ENCODE data around the gene ZNF343. TPM values are rescaled to one million over a fixed set of nuclear protein-coding genes. Genes with fewer than 3 reads are reported as not detected.
"Not testable (repeated sequence)": the region's sequence is repeated elsewhere in the genome, so short reads cannot be mapped to it uniquely, and the experiment has no call there.

ZNF343 gene
- total RNA-seq, 1 donor from 2014 or later = 13.0 TPM

DNA sequence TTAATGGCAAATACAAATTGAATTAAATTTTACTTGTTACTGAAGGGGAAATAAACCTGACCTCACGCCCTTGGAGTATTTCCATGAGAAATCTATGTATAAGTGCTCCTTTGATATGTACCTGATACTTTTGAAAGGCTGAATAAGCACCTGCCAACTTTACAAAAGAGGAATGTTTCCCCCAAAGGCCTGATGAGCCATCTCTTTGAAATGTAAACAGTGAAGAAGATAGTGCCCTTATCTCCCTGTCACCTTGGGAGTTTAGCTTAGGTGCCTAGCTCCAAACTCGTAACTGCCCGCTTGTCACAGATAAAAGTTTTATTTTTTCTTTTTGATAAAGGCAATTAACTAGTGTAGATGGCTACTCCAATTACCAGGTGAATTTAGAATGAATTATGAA is 1.1 kb upstream of the ZNF343 start:
- TF ChIP-seq, protein P1, sequence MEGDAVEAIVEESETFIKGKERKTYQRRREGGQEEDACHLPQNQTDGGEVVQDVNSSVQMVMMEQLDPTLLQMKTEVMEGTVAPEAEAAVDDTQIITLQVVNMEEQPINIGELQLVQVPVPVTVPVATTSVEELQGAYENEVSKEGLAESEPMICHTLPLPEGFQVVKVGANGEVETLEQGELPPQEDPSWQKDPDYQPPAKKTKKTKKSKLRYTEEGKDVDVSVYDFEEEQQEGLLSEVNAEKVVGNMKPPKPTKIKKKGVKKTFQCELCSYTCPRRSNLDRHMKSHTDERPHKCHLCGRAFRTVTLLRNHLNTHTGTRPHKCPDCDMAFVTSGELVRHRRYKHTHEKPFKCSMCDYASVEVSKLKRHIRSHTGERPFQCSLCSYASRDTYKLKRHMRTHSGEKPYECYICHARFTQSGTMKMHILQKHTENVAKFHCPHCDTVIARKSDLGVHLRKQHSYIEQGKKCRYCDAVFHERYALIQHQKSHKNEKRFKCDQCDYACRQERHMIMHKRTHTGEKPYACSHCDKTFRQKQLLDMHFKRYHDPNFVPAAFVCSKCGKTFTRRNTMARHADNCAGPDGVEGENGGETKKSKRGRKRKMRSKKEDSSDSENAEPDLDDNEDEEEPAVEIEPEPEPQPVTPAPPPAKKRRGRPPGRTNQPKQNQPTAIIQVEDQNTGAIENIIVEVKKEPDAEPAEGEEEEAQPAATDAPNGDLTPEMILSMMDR (IDR thresholded peaks at IDR 0.05; ENCODE audit: unreplicated experiment) = no peak
- H3K4me1 Mint-ChIP-seq (ENCODE audit: unreplicated experiment) = peaks cover 11% of the 10 kb centered on the region
- no peak for DNase-seq (ENCODE audit: low spot score)
- no peak overlapping the region for H3K4me3 Mint-ChIP-seq (ENCODE audit: unreplicated experiment)
- peaks cover 2% of the 10 kb centered on the region for H3K27me3 Mint-ChIP-seq (ENCODE audit: unreplicated experiment)
- no peaks in the 10 kb centered on the region for H3K36me3 Mint-ChIP-seq (ENCODE audit: low read depth, unreplicated experiment)
- H3K27ac Mint-ChIP-seq (ENCODE audit: unreplicated experiment) = no peak overlapping the region
- no peaks in the 10 kb centered on the region for H3K9me3 Mint-ChIP-seq (ENCODE audit: unreplicated experiment)

DNA sequence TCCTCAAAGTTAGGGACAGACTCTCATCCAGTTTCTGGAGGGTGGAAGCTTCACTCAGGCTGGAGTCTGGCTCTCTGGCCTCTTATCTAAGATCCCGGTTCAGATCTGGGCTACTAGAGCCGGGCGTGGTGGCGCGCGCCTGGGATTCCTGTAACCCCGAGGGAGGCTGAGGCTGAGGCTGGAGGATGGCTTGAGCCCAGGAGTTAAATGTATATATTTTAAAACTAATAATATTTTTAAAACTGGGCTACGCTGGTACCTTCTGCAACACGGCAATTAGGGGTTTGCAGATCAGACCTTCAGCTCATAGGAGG is 710 bp upstream of the ZNF343 start:
- TF ChIP-seq, protein P1 (IDR thresholded peaks at IDR 0.05; ENCODE audit: unreplicated experiment) = no peak
- Mint-ChIP-seq H3K9me3 (ENCODE audit: unreplicated experiment) (no peaks in the 10 kb centered on the region), H3K4me3 (ENCODE audit: unreplicated experiment) (peak overlapping the region; percentile 98), H3K4me1 (ENCODE audit: unreplicated experiment) (peaks cover 14% of the 10 kb centered on the region), H3K27ac (ENCODE audit: unreplicated experiment) (no peak overlapping the region), H3K27me3 (ENCODE audit: unreplicated experiment) (peaks cover 2% of the 10 kb centered on the region), H3K36me3 (ENCODE audit: low read depth, unreplicated experiment) (no peaks in the 10 kb centered on the region)
- no peak for DNase-seq (ENCODE audit: low spot score)

DNA sequence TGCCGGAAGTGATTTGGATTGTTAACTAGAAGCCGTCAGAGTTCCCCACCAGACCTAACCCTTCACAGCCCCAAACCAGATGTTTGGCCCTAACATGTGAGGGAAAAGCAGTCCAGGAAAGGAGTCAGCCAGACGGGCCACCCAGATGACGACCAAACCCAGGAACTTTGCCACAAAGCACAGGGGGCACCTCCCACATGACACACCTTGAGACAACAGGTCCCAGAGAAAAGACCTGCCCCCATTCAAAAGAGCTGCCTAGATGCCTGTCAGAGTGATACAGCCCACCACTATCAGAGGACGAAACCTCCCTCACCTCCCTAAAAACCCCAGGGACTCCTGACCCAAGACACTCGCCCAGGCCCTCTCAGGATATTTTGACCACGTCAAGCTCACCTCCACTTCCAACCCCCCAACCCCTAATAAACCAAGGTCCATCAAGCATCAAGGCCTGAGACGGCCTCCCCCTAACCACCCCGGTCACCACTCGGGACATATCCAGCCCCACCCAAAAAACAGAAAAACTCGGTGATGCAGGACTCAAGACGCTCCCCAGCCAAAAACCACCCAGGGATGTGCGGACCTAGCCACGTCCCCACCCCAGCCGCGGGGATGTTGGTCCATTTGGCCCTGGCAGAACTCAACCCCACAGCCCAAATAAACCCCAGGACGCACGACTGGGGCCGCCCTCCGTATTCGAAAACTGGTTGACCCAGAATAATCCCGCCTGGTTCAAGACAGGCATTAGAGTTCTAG is 662 bp downstream of the ZNF343 start:
- H3K4me1 Mint-ChIP-seq (ENCODE audit: unreplicated experiment) = peaks cover 18% of the 10 kb centered on the region
- peak overlapping the region; percentile 98 for H3K4me3 Mint-ChIP-seq (ENCODE audit: unreplicated experiment)
- peak overlapping the region; percentile 61 for H3K27ac Mint-ChIP-seq (ENCODE audit: unreplicated experiment)
- no peaks in the 10 kb centered on the region for H3K9me3 Mint-ChIP-seq (ENCODE audit: unreplicated experiment)
- TF ChIP-seq, protein P1 (IDR thresholded peaks at IDR 0.05; ENCODE audit: unreplicated experiment) = no peak
- peaks cover 2% of the 10 kb centered on the region for H3K27me3 Mint-ChIP-seq (ENCODE audit: unreplicated experiment)
- DNase-seq (ENCODE audit: low spot score) = no peak
- H3K36me3 Mint-ChIP-seq (ENCODE audit: low read depth, unreplicated experiment) = peaks cover 2% of the 10 kb centered on the region

DNA sequence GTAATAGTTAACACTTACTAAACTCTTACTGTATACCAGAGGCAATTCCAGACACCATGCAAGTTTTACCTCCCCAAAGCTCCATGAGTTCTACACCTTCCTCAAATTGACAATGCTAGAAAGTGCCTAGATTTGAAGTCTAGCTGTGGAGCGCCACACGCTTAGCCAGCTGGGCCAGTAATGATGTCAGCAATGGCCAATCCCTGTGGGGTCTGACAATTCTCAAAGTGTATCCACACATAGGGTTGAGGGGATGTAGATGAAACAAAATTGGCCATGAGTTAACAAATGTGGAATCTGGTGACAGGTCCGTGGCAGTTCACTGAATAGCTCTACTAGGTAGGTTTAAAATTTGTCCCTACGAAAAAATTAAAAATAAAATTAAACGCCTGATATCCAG is 1.3 kb downstream of the ZNF343 start:
- Mint-ChIP-seq H3K9me3 (ENCODE audit: unreplicated experiment) (no peaks in the 10 kb centered on the region), H3K4me1 (ENCODE audit: unreplicated experiment) (peaks cover 18% of the 10 kb centered on the region), H3K27ac (ENCODE audit: unreplicated experiment) (no peak overlapping the region), H3K27me3 (ENCODE audit: unreplicated experiment) (peaks cover 5% of the 10 kb centered on the region), H3K36me3 (ENCODE audit: low read depth, unreplicated experiment) (peaks cover 6% of the 10 kb centered on the region), H3K4me3 (ENCODE audit: unreplicated experiment) (peak overlapping the region; percentile 98)
- no peak for DNase-seq (ENCODE audit: low spot score)
- TF ChIP-seq, protein P1 (IDR thresholded peaks at IDR 0.05; ENCODE audit: unreplicated experiment) = no peak

DNA sequence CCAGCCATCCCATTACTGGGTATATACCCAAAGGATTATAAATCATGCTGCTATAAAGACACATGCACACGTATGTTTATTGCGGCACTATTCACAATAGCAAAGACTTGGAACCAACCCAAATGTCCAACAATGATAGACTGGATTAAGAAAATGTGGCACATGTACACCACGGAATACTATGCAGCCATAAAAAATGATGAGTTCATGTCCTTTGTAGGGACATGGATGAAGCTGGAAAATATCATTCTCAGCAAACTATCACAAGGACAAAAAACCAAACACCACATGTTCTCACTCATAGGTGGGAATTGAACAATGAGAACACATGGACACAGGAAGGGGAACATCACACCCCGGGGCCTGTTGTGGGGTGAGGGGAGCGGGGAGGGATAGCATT is 2.3 kb downstream of the ZNF343 start:
- H3K27me3 Mint-ChIP-seq (ENCODE audit: unreplicated experiment); H3K9me3 Mint-ChIP-seq (ENCODE audit: unreplicated experiment); H3K27ac Mint-ChIP-seq (ENCODE audit: unreplicated experiment); H3K36me3 Mint-ChIP-seq (ENCODE audit: low read depth, unreplicated experiment); H3K4me3 Mint-ChIP-seq (ENCODE audit: unreplicated experiment); DNase-seq (ENCODE audit: low spot score): not testable (repeated sequence)
- peaks cover 18% of the 10 kb centered on the region for H3K4me1 Mint-ChIP-seq (ENCODE audit: unreplicated experiment)

DNA sequence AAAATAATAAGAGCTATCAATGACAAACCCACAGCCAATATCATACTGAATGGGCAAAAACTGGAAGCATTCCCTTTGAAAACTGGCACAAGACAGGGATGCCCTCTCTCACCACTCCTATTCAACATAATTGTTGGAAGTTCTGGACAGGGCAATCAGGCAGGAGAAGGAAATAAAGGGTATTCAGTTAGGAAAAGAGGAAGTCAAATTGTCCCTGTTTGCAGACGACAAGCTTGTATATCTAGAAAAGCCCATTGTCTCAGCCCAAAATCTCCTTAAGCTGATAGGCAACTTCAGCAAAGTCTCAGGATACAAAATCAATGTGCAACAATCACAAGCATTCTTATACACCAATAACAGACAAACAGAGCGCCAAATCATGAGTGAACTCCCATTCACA is 3.9 kb downstream of the ZNF343 start:
- not testable (repeated sequence) for H3K4me3 Mint-ChIP-seq (ENCODE audit: unreplicated experiment); H3K9me3 Mint-ChIP-seq (ENCODE audit: unreplicated experiment); H3K27me3 Mint-ChIP-seq (ENCODE audit: unreplicated experiment); DNase-seq (ENCODE audit: low spot score); H3K27ac Mint-ChIP-seq (ENCODE audit: unreplicated experiment)
- Mint-ChIP-seq H3K4me1 (ENCODE audit: unreplicated experiment) (peaks cover 18% of the 10 kb centered on the region), H3K36me3 (ENCODE audit: low read depth, unreplicated experiment) (peaks cover 17% of the 10 kb centered on the region)

DNA sequence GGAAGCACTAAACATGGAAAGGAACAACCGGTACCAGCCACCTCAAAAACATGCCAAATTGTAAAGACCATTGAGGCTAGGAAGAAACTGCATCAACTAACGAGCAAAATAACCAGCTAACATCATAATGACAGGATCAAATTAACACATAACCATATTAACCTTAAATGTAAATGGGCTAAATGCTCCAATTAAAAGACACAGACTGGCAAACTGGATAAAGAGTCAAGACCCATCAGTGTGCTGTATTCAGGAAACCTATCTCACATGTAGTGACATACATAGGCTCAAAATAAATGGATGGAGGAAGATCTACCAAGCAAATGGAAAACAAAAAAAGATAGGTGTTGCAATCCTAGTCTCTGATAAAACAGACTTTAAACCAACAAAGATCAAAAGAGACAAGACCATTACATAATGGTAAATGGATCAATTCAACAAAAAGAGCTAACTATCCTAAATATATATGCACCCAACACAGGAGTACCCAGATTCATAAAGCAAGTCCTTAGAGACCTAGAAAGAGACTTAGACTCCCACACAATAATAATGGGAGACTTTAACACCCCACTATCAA is 5.8 kb downstream of the ZNF343 start:
- H3K9me3 Mint-ChIP-seq (ENCODE audit: unreplicated experiment); H3K27ac Mint-ChIP-seq (ENCODE audit: unreplicated experiment); H3K4me3 Mint-ChIP-seq (ENCODE audit: unreplicated experiment); H3K27me3 Mint-ChIP-seq (ENCODE audit: unreplicated experiment); DNase-seq (ENCODE audit: low spot score): not testable (repeated sequence)
- H3K36me3 Mint-ChIP-seq (ENCODE audit: low read depth, unreplicated experiment) = peaks cover 27% of the 10 kb centered on the region
- peaks cover 12% of the 10 kb centered on the region for H3K4me1 Mint-ChIP-seq (ENCODE audit: unreplicated experiment)

All from endothelial cell (in vitro differentiated cells).